GM23338 (cell line): ENCODE measurements around the gene PPP1R9B. TPM values are rescaled to one million over a fixed set of nuclear protein-coding genes. Genes with fewer than 3 reads are reported as not detected.
A peak's percentile ranks its signal among the peaks of the same experiment; 100 is the strongest.

Experiments used
- ATAC-seq: fragments of 200-7000 bp; cut with Tn5 transposase; 3 replicates; pipeline ENCODE4 v1.9.1; 2020
- DNase-seq: peaks from one replicate; pipeline ENCODE4 v3.0.0-alpha.2; 2015; ENCODE audit warnings: low spot score
- H2AFZ ChIP-seq: fragments of 200-600 bp; sonication (generic); 2 replicates; pipeline ENCODE4 v1.8.0; 2016; ENCODE audit warnings: antibody characterized with exemption, mild to moderate bottlenecking, moderate library complexity
- H3F3A ChIP-seq: fragments of 200-600 bp; sonication (generic); replicated peaks from 2 replicates; pipeline ENCODE4 v1.8.0; 2017; ENCODE audit warnings: antibody characterized with exemption, mixed run types, low read depth
- H3K27ac ChIP-seq: fragments of 200-600 bp; sonication (generic); 2 replicates; pipeline ENCODE4 v1.6.1; 2016; ENCODE audit warnings: low read depth
- H3K27me3 ChIP-seq: fragments of 200-600 bp; sonication (generic); 2 replicates; pipeline ENCODE4 v1.8.0; 2016; ENCODE audit warnings: mild to moderate bottlenecking, mixed run types, moderate library complexity; ENCODE audit not compliant: insufficient read depth
- H3K36me3 ChIP-seq: fragments of 200-600 bp; sonication (generic); 2 replicates; pipeline ENCODE4 v1.8.0; 2016; ENCODE audit warnings: mild to moderate bottlenecking; ENCODE audit not compliant: insufficient read depth
- H3K4me1 ChIP-seq: fragments of 200-600 bp; sonication (generic); 2 replicates; pipeline ENCODE4 v1.8.0; 2016; ENCODE audit warnings: mild to moderate bottlenecking, moderate library complexity; ENCODE audit not compliant: insufficient read depth
- H3K4me2 ChIP-seq: fragments of 200-600 bp; sonication (generic); 2 replicates; pipeline ENCODE4 v1.7.1; 2017; ENCODE audit warnings: mixed run types
- H3K4me3 ChIP-seq: fragments of 200-600 bp; sonication (generic); 2 replicates; pipeline ENCODE4 v1.6.1; 2016; ENCODE audit warnings: mixed run types
- H3K79me2 ChIP-seq: fragments of 200-600 bp; sonication (generic); replicated peaks from 2 replicates; pipeline ENCODE4 v1.8.0; 2017; ENCODE audit warnings: mild to moderate bottlenecking; ENCODE audit not compliant: insufficient read depth
- H3K9me2 ChIP-seq: fragments of 200-600 bp; sonication (generic); 2 replicates; pipeline ENCODE4 v1.8.0; 2017; ENCODE audit not compliant: insufficient read depth
- H4K20me1 ChIP-seq: fragments of 200-600 bp; sonication (generic); replicated peaks from 2 replicates; pipeline ENCODE4 v1.8.0; 2017; ENCODE audit warnings: mild to moderate bottlenecking; ENCODE audit not compliant: insufficient read depth
- H3K27ac Mint-ChIP-seq: 2 replicates; pipeline ENCODE4 v1.8.0; 2020; ENCODE audit warnings: inconsistent platforms, mild to moderate bottlenecking, moderate library complexity, mixed read lengths
- H3K27me3 Mint-ChIP-seq: 3 replicates; pipeline ENCODE4 v1.8.0; 2022; ENCODE audit warnings: low read depth, mild to moderate bottlenecking, moderate library complexity, mixed read lengths, inconsistent platforms; ENCODE audit not compliant: insufficient read depth, poor library complexity
- H3K36me3 Mint-ChIP-seq: 3 replicates; pipeline ENCODE4 v1.8.0; 2021; ENCODE audit warnings: low read depth, mild to moderate bottlenecking, inconsistent platforms, moderate library complexity, mixed read lengths
- H3K4me1 Mint-ChIP-seq: 3 replicates; pipeline ENCODE4 v1.8.0; 2020; ENCODE audit warnings: mild to moderate bottlenecking, inconsistent platforms, mixed read lengths
- H3K4me3 Mint-ChIP-seq: 3 replicates; pipeline ENCODE4 v1.8.0; 2021; ENCODE audit warnings: moderate library complexity, mild to moderate bottlenecking, inconsistent platforms, mixed read lengths
- H3K9me3 Mint-ChIP-seq: 3 replicates; pipeline ENCODE4 v1.8.0; 2020; ENCODE audit warnings: moderate library complexity, mild to moderate bottlenecking, inconsistent platforms, mixed read lengths
- CTCF ChIP-seq, 2 experiments: fragments of 200-600 bp in 1 of 2; sonication (generic) in 1 of 2; conservative IDR thresholded peaks; 2 replicates each; pipeline versions ENCODE4 v1.5.1 to v1.6.1; 2016 to 2017; ENCODE audit warnings: antibody characterized with exemption in 2 of 2, low read depth in 2 of 2, mild to moderate bottlenecking in 2 of 2, moderate library complexity in 1 of 2
- ZNF462 ChIP-seq: fragments of 250-450 bp; sonication (Bioruptor Pico); IDR thresholded peaks from 2 replicates; pipeline ENCODE4 v1.5.0; 2020; ENCODE audit warnings: mild to moderate bottlenecking, moderate library complexity
- polyA plus RNA-seq: library from polyadenylated mRNA; unstranded; fragments of >200 nt; fragmentation: Nextera tagmentation; extraction: Ambion mirVana; gene quantifications from 2 replicates; pipeline ENCODE4 v1.2.1, GENCODE V29; 2016
- total RNA-seq: library from RNA; depleted of rRNA; stranded (reverse); fragments of >200 nt; shearing (Covaris generic); gene quantifications from 2 replicates; pipeline ENCODE4 v1.2.3, GENCODE V29; 2014

PPP1R9B gene
- total and polyA plus RNA-seq, 2 experiments from 2014 or later: 2.1 to 10.5 TPM

GRCh38 chr17:50148226-50149090 is 2.0 kb downstream of the PPP1R9B start:
- peak overlapping the region; percentile 94 for H3K4me2 ChIP-seq
- H3K79me2 ChIP-seq: no peaks in the 10 kb centered on the region
- peaks cover 28% of the 10 kb centered on the region for H3K4me1 ChIP-seq

More at GRCh38 chr17:50148226-50149090, 2.0 kb downstream of the PPP1R9B start:
- Mint-ChIP-seq H3K4me1 (peaks cover 46% of the 10 kb centered on the region), H3K27me3 (peaks cover 34% of the 10 kb centered on the region), H3K4me3 (peak overlapping the region; percentile 64), H3K9me3 (no peaks in the 10 kb centered on the region), H3K27ac (no peak overlapping the region), H3K36me3 (peaks cover 9% of the 10 kb centered on the region)
- peak; percentile 40 for DNase-seq
- no peak overlapping the region for H3K27ac ChIP-seq
- TF ChIP-seq ZNF462 (CRISPR knock-in tag): no peak
- peak; percentile 13 to 17; a peak in 1 of 4 replicates for TF ChIP-seq CTCF (conservative IDR thresholded peaks at IDR 0.05; ENCODE audit: low read depth in 2 of 2)
- H3K4me3 ChIP-seq: peak overlapping the region; percentile 87
- peak; percentile 6 for ATAC-seq
- H3K9me2 ChIP-seq: no peaks in the 10 kb centered on the region
- H2AFZ ChIP-seq: no peak overlapping the region
- peaks cover 5% of the 10 kb centered on the region; the same call in 1 of the 2 replicates for H3F3A ChIP-seq
- H4K20me1 ChIP-seq: no peaks in the 10 kb centered on the region
- H3K36me3 ChIP-seq: no peaks in the 10 kb centered on the region
- peaks cover 30% of the 10 kb centered on the region for H3K27me3 ChIP-seq
